OCI-LY7 (cell line): Measurements from ENCODE around the gene LRRC10B.

Experiments used
- EZH2phosphoT487 ChIP-seq: fragments of 200-600 bp; sonication (generic); IDR thresholded peaks from 2 replicates; pipeline ENCODE4 v1.6.1; 2018; ENCODE audit warnings: low read depth, borderline replicate concordance, mild to moderate bottlenecking, mixed run types, antibody characterized with exemption, low read length, moderate library complexity, mixed read lengths
- TF ChIP-seq, protein P1 (sequence below): fragments of 200-600 bp; sonication (generic); conservative IDR thresholded peaks from 2 replicates; pipeline ENCODE4 v1.5.1; 2014; ENCODE audit warnings: mild to moderate bottlenecking, antibody characterized with exemption, low read length, moderate library complexity, mixed read lengths

DNA sequence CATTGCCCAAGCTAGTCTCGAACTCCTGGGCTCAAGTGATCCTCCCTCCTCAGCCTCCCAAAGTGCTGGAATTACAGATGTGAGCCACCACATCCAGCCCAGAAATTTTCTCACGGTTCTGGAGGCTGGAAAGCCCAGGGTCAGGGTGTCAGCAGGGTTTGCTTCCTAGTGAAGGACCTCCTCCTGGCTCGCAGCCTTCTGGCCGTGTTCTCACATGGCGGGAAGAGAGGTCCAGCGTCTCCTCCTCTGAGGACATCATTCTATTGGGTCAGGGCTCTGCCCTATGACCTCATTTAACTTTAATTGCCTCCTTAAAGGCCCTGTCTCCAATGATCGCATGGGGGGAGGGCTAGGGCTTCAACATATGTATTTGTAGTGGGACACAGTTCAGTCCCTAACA is 40.5 kb upstream of the LRRC10B start:
- TF ChIP-seq, protein P1, sequence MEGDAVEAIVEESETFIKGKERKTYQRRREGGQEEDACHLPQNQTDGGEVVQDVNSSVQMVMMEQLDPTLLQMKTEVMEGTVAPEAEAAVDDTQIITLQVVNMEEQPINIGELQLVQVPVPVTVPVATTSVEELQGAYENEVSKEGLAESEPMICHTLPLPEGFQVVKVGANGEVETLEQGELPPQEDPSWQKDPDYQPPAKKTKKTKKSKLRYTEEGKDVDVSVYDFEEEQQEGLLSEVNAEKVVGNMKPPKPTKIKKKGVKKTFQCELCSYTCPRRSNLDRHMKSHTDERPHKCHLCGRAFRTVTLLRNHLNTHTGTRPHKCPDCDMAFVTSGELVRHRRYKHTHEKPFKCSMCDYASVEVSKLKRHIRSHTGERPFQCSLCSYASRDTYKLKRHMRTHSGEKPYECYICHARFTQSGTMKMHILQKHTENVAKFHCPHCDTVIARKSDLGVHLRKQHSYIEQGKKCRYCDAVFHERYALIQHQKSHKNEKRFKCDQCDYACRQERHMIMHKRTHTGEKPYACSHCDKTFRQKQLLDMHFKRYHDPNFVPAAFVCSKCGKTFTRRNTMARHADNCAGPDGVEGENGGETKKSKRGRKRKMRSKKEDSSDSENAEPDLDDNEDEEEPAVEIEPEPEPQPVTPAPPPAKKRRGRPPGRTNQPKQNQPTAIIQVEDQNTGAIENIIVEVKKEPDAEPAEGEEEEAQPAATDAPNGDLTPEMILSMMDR = no peak
- TF ChIP-seq EZH2phosphoT487 = no peak
